GM10266 (cell line): ENCODE measurements around the gene PEX11G.

Experiments used
- DNase-seq: peaks from one replicate; pipeline ENCODE4 v3.0.0; 2012; ENCODE audit errors: extremely low spot score
- TF ChIP-seq, protein P1 (sequence below): IDR thresholded peaks from 2 replicates; pipeline ENCODE4 v1.5.1; 2012; ENCODE audit warnings: mild to moderate bottlenecking, low read depth; ENCODE audit not compliant: control insufficient read depth, insufficient read depth; ENCODE audit errors: missing control alignments

PEX11G gene

GRCh38 chr19:7460562-7460966 is 28.3 kb downstream of the PEX11G start:
- no peak for DNase-seq

DNA sequence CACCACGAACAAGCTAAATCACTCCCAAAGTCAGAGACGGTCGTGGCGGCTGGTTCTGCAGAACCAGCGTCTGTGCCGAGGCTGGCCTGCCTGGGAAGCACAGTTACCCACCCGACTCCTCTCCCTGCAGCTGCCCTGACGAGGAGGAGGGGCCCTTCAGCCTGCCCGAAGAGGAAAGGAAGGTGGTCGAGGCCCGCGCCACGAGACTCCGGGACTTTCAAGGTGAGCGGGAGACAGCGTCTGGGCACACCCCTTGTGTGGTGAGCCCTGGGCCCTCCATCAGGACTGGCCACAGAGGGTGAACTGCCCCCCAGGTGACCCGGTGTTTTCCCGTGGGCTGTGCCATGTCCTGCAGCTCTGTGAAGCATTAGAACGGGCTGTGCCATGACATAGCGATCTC is 29.1 kb downstream of the PEX11G start:
- TF ChIP-seq, protein P1, sequence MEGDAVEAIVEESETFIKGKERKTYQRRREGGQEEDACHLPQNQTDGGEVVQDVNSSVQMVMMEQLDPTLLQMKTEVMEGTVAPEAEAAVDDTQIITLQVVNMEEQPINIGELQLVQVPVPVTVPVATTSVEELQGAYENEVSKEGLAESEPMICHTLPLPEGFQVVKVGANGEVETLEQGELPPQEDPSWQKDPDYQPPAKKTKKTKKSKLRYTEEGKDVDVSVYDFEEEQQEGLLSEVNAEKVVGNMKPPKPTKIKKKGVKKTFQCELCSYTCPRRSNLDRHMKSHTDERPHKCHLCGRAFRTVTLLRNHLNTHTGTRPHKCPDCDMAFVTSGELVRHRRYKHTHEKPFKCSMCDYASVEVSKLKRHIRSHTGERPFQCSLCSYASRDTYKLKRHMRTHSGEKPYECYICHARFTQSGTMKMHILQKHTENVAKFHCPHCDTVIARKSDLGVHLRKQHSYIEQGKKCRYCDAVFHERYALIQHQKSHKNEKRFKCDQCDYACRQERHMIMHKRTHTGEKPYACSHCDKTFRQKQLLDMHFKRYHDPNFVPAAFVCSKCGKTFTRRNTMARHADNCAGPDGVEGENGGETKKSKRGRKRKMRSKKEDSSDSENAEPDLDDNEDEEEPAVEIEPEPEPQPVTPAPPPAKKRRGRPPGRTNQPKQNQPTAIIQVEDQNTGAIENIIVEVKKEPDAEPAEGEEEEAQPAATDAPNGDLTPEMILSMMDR, result no peak
- no peak for DNase-seq

More at GRCh38 chr19:7460562-7460966, 28.3 kb downstream of the PEX11G start:
- TF ChIP-seq, protein P1, result no peak

DNA sequence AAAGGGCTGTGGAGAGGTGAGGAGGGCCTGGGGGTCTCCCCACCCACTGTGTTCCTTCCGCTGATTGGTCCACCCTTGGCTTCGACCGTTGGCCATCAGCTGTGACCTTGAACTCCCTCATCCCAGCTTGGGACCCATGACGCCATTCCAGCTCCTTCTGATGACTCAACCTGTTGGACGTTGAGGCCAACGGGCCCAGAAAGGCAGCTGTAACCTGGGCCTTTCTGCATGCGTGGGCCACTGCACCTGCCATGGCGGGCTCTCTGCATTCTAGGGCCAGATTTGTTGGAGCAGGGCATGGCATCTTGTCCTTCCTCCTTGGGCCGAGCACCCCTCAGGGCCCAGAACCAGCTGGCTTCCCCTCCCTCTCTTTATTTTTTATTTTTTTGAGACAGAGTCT is 30.2 kb downstream of the PEX11G start:
- no peak for DNase-seq
- TF ChIP-seq, protein P1, result no peak

GRCh38 chr19:7456964-7457541 is 31.8 kb downstream of the PEX11G start:
- DNase-seq, result no peak
- TF ChIP-seq, protein P1, result no peak

- DNase-seq, result no peak
- TF ChIP-seq, protein P1, result no peak
Observed at GRCh38 chr19:7455600-7456296, 33.1 kb downstream of the PEX11G start.

DNA sequence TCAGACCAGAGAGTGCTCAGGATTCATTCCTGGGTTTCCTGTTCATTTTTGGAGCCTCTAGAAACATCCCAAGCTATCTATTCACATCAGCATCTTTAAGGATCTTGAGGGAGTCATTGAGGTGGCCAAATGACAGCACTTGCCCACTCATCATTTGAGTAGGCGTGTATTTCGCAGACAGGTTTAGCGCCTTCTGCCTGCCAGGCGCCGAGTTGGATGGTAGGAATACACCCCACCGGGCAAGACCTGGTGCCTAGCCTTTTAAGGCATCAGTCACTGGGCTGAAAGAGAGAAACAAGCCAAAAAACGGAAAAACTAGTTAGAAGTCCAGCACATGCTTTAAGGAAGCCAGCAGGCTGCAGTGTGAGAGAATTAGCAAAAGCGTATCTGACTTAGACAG is 33.8 kb downstream of the PEX11G start:
- no peak for DNase-seq
- TF ChIP-seq, protein P1, result no peak
